HEK293 (cell line): ENCODE results near the gene BLTP3B.

Source experiments
- CTCF ChIA-PET: fragments of 350-600 bp; formaldehyde crosslinking; extraction: SDS; loops from one replicate; lab custom pipeline; 2021; ENCODE audit warnings: antibody characterized with exemption; lab: Yijun Ruan, JAX
- POLR2A ChIA-PET: fragments of 300-600 bp; formaldehyde crosslinking; extraction: SDS; loops from one replicate; lab custom pipeline; 2020; ENCODE audit warnings: antibody characterized with exemption, inconsistent platforms; lab: Yijun Ruan, JAX
- H3K27ac ChIP-seq: fragments of 200-500 bp; sonication (Bioruptor generic); 2 replicates; pipeline ENCODE4 v1.5.1; 2014; ENCODE audit warnings: low read depth, low read length, control low read depth, inconsistent platforms; ENCODE audit errors: extremely low read depth
- H3K36me3 ChIP-seq, 2 experiments: fragments of 200-500 bp in 1 of 2; sonication (Bioruptor generic) in 1 of 2; 1 replicate in 1 of 2; 2 replicates in 1 of 2; pipeline ENCODE4 v1.5.1; 2014 to 2017; ENCODE audit warnings: inconsistent platforms in 2 of 2, low read length in 2 of 2; ENCODE audit not compliant: control insufficient read depth in 2 of 2, insufficient read depth in 1 of 2
- H3K4me1 ChIP-seq: fragments of 200-500 bp; sonication (Bioruptor generic); 2 replicates; pipeline ENCODE4 v1.5.1; 2014; ENCODE audit warnings: mild to moderate bottlenecking, low read length, inconsistent platforms; ENCODE audit not compliant: control insufficient read depth, insufficient read depth
- H3K4me3 ChIP-seq: 2 replicates; pipeline ENCODE4 v1.5.1; 2011; ENCODE audit warnings: low read depth, mild to moderate bottlenecking, control low read depth, low read length, moderate library complexity
- H3K9me3 ChIP-seq: fragments of 200-500 bp; sonication (Bioruptor generic); 2 replicates; pipeline ENCODE4 v1.5.1; 2014; ENCODE audit warnings: low read depth, low read length, inconsistent platforms; ENCODE audit not compliant: control insufficient read depth, insufficient read depth
- CTCF ChIP-seq: fragments of 450-650 bp; formaldehyde crosslinking; IDR thresholded peaks from 2 replicates; pipeline ENCODE4 v1.5.1; 2016; ENCODE audit warnings: missing biosample characterization, missing genetic modification characterization
- KLF1 ChIP-seq: fragments of 450-650 bp; formaldehyde crosslinking; IDR thresholded peaks from 2 replicates; pipeline ENCODE4 v1.5.1; 2016; ENCODE audit warnings: missing biosample characterization, missing genetic modification characterization
- TCF7L2 ChIP-seq: IDR thresholded peaks from 2 replicates; pipeline ENCODE4 v1.6.1; 2011; ENCODE audit warnings: low read depth, mild to moderate bottlenecking, inconsistent platforms, low read length, moderate library complexity, borderline replicate concordance
- WT1 ChIP-seq: fragments of 450-650 bp; formaldehyde crosslinking; IDR thresholded peaks from 2 replicates; pipeline ENCODE4 v1.5.1; 2016; ENCODE audit warnings: missing biosample characterization, missing genetic modification characterization
- YY2 ChIP-seq: fragments of 450-650 bp; formaldehyde crosslinking; IDR thresholded peaks from 2 replicates; pipeline ENCODE4 v1.5.1; 2016; ENCODE audit warnings: missing biosample characterization, missing genetic modification characterization
- ZEB2 ChIP-seq: fragments of 450-650 bp; formaldehyde crosslinking; IDR thresholded peaks from 2 replicates; pipeline ENCODE4 v1.5.1; 2016; ENCODE audit warnings: missing biosample characterization, missing genetic modification characterization
- ZFP37 ChIP-seq: fragments of 450-650 bp; formaldehyde crosslinking; IDR thresholded peaks from 2 replicates; pipeline ENCODE4 v1.5.1; 2016; ENCODE audit warnings: missing biosample characterization, missing genetic modification characterization
- ZFP69B ChIP-seq: fragments of 450-650 bp; formaldehyde crosslinking; IDR thresholded peaks from 2 replicates; pipeline ENCODE4 v1.5.1; 2016; ENCODE audit warnings: missing biosample characterization, missing genetic modification characterization
- ZNF155 ChIP-seq: fragments of 450-650 bp; formaldehyde crosslinking; IDR thresholded peaks from 2 replicates; pipeline ENCODE4 v1.5.1; 2016; ENCODE audit warnings: missing biosample characterization, missing genetic modification characterization
- ZNF16 ChIP-seq: fragments of 450-650 bp; formaldehyde crosslinking; IDR thresholded peaks from 2 replicates; pipeline ENCODE4 v1.5.1; 2016; ENCODE audit warnings: low read depth, missing biosample characterization, missing genetic modification characterization
- ZNF24 ChIP-seq: fragments of 450-650 bp; formaldehyde crosslinking; IDR thresholded peaks from 2 replicates; pipeline ENCODE4 v1.5.1; 2016; ENCODE audit warnings: missing biosample characterization, missing genetic modification characterization
- ZNF335 ChIP-seq: fragments of 450-650 bp; formaldehyde crosslinking; conservative IDR thresholded peaks from 2 replicates; pipeline ENCODE4 v1.5.1; 2016; ENCODE audit warnings: missing biosample characterization, missing genetic modification characterization
- ZNF362 ChIP-seq: fragments of 450-650 bp; formaldehyde crosslinking; IDR thresholded peaks from 2 replicates; pipeline ENCODE4 v1.5.1; 2016; ENCODE audit warnings: missing biosample characterization, missing genetic modification characterization
- ZNF391 ChIP-seq: fragments of 450-650 bp; formaldehyde crosslinking; IDR thresholded peaks from 2 replicates; pipeline ENCODE4 v1.5.1; 2016; ENCODE audit warnings: low read depth, missing biosample characterization, missing genetic modification characterization, borderline replicate concordance
- ZNF394 ChIP-seq: fragments of 450-650 bp; formaldehyde crosslinking; IDR thresholded peaks from 2 replicates; pipeline ENCODE4 v1.5.1; 2016; ENCODE audit warnings: missing biosample characterization, missing genetic modification characterization, mild to moderate bottlenecking, moderate library complexity, borderline replicate concordance
- ZNF404 ChIP-seq: fragments of 450-650 bp; formaldehyde crosslinking; IDR thresholded peaks from 2 replicates; pipeline ENCODE4 v1.5.1; 2017; ENCODE audit warnings: missing biosample characterization, missing genetic modification characterization
- ZNF548 ChIP-seq: fragments of 450-650 bp; formaldehyde crosslinking; IDR thresholded peaks from 2 replicates; pipeline ENCODE4 v1.5.1; 2016; ENCODE audit warnings: missing biosample characterization, missing genetic modification characterization
- ZNF596 ChIP-seq: fragments of 450-650 bp; IDR thresholded peaks from 2 replicates; pipeline ENCODE4 v1.5.0; 2018; ENCODE audit warnings: missing biosample characterization, mild to moderate bottlenecking, missing genetic modification characterization, moderate library complexity
- ZNF600 ChIP-seq: fragments of 450-650 bp; formaldehyde crosslinking; IDR thresholded peaks from 2 replicates; pipeline ENCODE4 v1.5.1; 2016; ENCODE audit warnings: missing biosample characterization, missing genetic modification characterization
- ZNF610 ChIP-seq: fragments of 450-650 bp; formaldehyde crosslinking; IDR thresholded peaks from 2 replicates; pipeline ENCODE4 v1.5.1; 2016; ENCODE audit warnings: missing biosample characterization, missing genetic modification characterization, borderline replicate concordance
- ZNF677 ChIP-seq: fragments of 450-650 bp; IDR thresholded peaks from 2 replicates; pipeline ENCODE4 v1.5.0; 2018; ENCODE audit warnings: missing biosample characterization, mild to moderate bottlenecking, missing genetic modification characterization, moderate library complexity
- TF ChIP-seq, protein P1 (sequence below): fragments of 450-650 bp; formaldehyde crosslinking; IDR thresholded peaks from 2 replicates; pipeline ENCODE4 v1.5.1; 2016; ENCODE audit warnings: missing biosample characterization, missing genetic modification characterization

Gene BLTP3B

GRCh38 chr12:100146252-100146651 lies 3.6 kb upstream of the BLTP3B start:
- Histone ChIP-seq H3K4me3 (no peak overlapping the region), H3K36me3 (no peaks in the 10 kb centered on the region; a peak in 1 of 3 replicates), H3K27ac (no peak overlapping the region), H3K4me1 (no peaks in the 10 kb centered on the region), H3K9me3 (no peaks in the 10 kb centered on the region)
- POLR2A ChIA-PET, result no interaction called here
- TF ChIP-seq ZNF155 (no peak), TCF7L2 (no peak), ZNF16 (tag by site-specific recombination) (no peak), ZNF600 (no peak), ZNF677 (tag by site-specific recombination) (no peak), ZFP69B (tag by site-specific recombination) (no peak), ZNF394 (tag by site-specific recombination) (no peak), ZNF404 (no peak), ZNF548 (tag by site-specific recombination) (no peak), KLF1 (tag by site-specific recombination) (no peak)
- CTCF ChIA-PET, result interaction anchor here (4.3 kb wide), 1 partner anchor 9 kb away, joined by 36 read pairs; no protein-coding TSS in a partner anchor

DNA sequence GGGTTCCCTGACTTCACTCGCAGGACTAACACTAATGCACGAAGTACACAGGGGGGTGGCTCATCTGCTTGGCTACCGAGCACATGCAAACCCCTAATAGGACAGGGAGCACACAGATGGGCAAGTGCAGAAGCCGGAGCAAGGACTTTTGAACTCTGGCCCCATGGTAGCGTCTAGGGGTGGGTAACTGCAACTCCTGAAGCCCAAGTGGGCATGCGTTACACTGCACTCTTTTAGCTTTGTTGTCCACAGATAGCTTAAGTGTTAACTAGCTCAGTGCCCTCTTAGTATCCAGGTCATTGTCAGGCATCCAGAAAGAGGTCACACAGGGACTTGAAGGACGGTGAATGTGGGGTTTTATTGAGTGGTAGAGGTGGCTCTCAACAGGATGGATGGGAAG lies 3.0 kb upstream of the BLTP3B start:
- H3K36me3 ChIP-seq, result no peaks in the 10 kb centered on the region; a peak in 1 of 3 replicates

GRCh38 chr12:100141998-100142850 lies 450 bp downstream of the BLTP3B start:
- H3K4me1 ChIP-seq, result peaks cover 5% of the 10 kb centered on the region; the same call in 1 of the 2 replicates
- ChIA-PET POLR2A (no interaction called here), CTCF (interaction anchor here (0.7 to 4.3 kb wide), 2 partner anchors 13 to 67 kb away, joined by 3 to 36 read pairs; no protein-coding TSS in a partner anchor)
- TF ChIP-seq WT1 (tag by site-specific recombination) (peak; percentile 58; the same call in 1 of the 2 replicates), ZNF24 (peak; percentile 24; the same call in 1 of the 2 replicates), ZFP37 (tag by site-specific recombination) (0 out of 2 replicates have a peak, but pooled peaks have one; percentile 71), ZNF362 (tag by site-specific recombination) (0 out of 2 replicates have a peak, but pooled peaks have one; percentile 1), ZNF335 (tag by site-specific recombination) (peak; percentile 86), YY2 (peak; percentile 58), ZEB2 (tag by site-specific recombination) (peak; percentile 13; the same call in 1 of the 2 replicates), ZNF391 (tag by site-specific recombination) (no peak), ZNF596 (tag by site-specific recombination) (0 out of 2 replicates have a peak, but pooled peaks have one; percentile 32), ZNF610 (tag by site-specific recombination) (no peak)

More for the DNA sequence above, 3.0 kb upstream of the BLTP3B start:
- TF ChIP-seq, protein P1, sequence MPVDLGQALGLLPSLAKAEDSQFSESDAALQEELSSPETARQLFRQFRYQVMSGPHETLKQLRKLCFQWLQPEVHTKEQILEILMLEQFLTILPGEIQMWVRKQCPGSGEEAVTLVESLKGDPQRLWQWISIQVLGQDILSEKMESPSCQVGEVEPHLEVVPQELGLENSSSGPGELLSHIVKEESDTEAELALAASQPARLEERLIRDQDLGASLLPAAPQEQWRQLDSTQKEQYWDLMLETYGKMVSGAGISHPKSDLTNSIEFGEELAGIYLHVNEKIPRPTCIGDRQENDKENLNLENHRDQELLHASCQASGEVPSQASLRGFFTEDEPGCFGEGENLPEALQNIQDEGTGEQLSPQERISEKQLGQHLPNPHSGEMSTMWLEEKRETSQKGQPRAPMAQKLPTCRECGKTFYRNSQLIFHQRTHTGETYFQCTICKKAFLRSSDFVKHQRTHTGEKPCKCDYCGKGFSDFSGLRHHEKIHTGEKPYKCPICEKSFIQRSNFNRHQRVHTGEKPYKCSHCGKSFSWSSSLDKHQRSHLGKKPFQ (tag by site-specific recombination), result no peak
- TF ChIP-seq CTCF (tag by site-specific recombination), result 0 out of 2 replicates have a peak, but pooled peaks have one; percentile 27
- Histone ChIP-seq H3K27ac (no peak overlapping the region), H3K9me3 (no peaks in the 10 kb centered on the region), H3K4me3 (no peak overlapping the region), H3K4me1 (no peaks in the 10 kb centered on the region)
- CTCF ChIA-PET, result interaction anchor here (4.3 kb wide), 1 partner anchor 9 kb away, joined by 36 read pairs; no protein-coding TSS in a partner anchor
- POLR2A ChIA-PET, result no interaction called here

More at GRCh38 chr12:100141998-100142850, 450 bp downstream of the BLTP3B start:
- H3K9me3 ChIP-seq, result no peaks in the 10 kb centered on the region
- peak overlapping the region; percentile 91 for H3K4me3 ChIP-seq
- H3K27ac ChIP-seq, result peak overlapping the region; percentile 89
- no peaks in the 10 kb centered on the region for H3K36me3 ChIP-seq
